MM.1S (cell line): ENCODE measurements around the gene PPP6R2.

Source experiments
- DNase-seq: peaks from one replicate; pipeline ENCODE4 v3.0.0-alpha.2; 2015
- H2AFZ ChIP-seq: fragments of 300-600 bp; sonication (generic); 2 replicates; pipeline ENCODE4 v1.6.0; 2016; ENCODE audit warnings: antibody characterized with exemption, low read length
- H3F3A ChIP-seq: fragments of 300-600 bp; sonication (generic); 2 replicates; pipeline ENCODE4 v1.6.1; 2016; ENCODE audit warnings: mild to moderate bottlenecking, antibody characterized with exemption, low read length, moderate library complexity, mixed read lengths; ENCODE audit not compliant: insufficient read depth
- H3K27ac ChIP-seq: fragments of 300-600 bp; sonication (generic); 2 replicates; pipeline ENCODE4 v1.5.1; 2016; ENCODE audit warnings: mild to moderate bottlenecking, low read length
- H3K27me3 ChIP-seq: fragments of 300-600 bp; sonication (generic); replicated peaks from 2 replicates; pipeline ENCODE4 v1.6.0; 2016; ENCODE audit warnings: low read length; ENCODE audit not compliant: insufficient read depth
- H3K36me3 ChIP-seq: fragments of 300-600 bp; sonication (generic); replicated peaks from 2 replicates; pipeline ENCODE4 v1.6.1; 2016; ENCODE audit warnings: mild to moderate bottlenecking, low read length, mixed read lengths; ENCODE audit not compliant: insufficient read depth
- H3K4me1 ChIP-seq: fragments of 300-600 bp; sonication (generic); 2 replicates; pipeline ENCODE4 v1.6.1; 2016; ENCODE audit warnings: low read length, mixed read lengths
- H3K4me2 ChIP-seq: fragments of 300-600 bp; sonication (generic); 2 replicates; pipeline ENCODE4 v1.6.0; 2016; ENCODE audit warnings: low read depth, low read length
- H3K4me3 ChIP-seq: fragments of 300-600 bp; sonication (generic); 2 replicates; pipeline ENCODE4 v1.5.1; 2016; ENCODE audit warnings: low read length, mixed read lengths
- H3K79me2 ChIP-seq: fragments of 300-600 bp; sonication (generic); 2 replicates; pipeline ENCODE4 v1.6.1; 2016; ENCODE audit warnings: mixed run types, low read length, mixed read lengths
- H3K9ac ChIP-seq: fragments of 300-600 bp; sonication (generic); 2 replicates; pipeline ENCODE4 v1.6.1; 2016; ENCODE audit warnings: low read length, mixed read lengths
- H3K9me2 ChIP-seq: fragments of 300-600 bp; sonication (generic); replicated peaks from 2 replicates; pipeline ENCODE4 v1.6.1; 2016; ENCODE audit warnings: mild to moderate bottlenecking, low read length, mixed read lengths; ENCODE audit not compliant: insufficient read depth
- H3K9me3 ChIP-seq: fragments of 300-600 bp; sonication (generic); replicated peaks from 2 replicates; pipeline ENCODE4 v1.6.1; 2016; ENCODE audit warnings: mild to moderate bottlenecking, low read length, mixed read lengths; ENCODE audit not compliant: insufficient read depth
- H4K20me1 ChIP-seq: fragments of 300-600 bp; sonication (generic); 2 replicates; pipeline ENCODE4 v1.6.1; 2016; ENCODE audit warnings: mild to moderate bottlenecking, low read length, moderate library complexity, mixed read lengths; ENCODE audit not compliant: insufficient read depth
- CTCF ChIP-seq: fragments of 300-600 bp; sonication (generic); IDR thresholded peaks from 2 replicates; pipeline ENCODE4 v1.5.1; 2016; ENCODE audit warnings: antibody characterized with exemption, low read length, mixed read lengths
- EZH2 ChIP-seq: fragments of 300-600 bp; sonication (generic); optimal IDR thresholded peaks from 2 replicates; pipeline ENCODE3; 2017; ENCODE audit warnings: low read depth, mild to moderate bottlenecking, antibody characterized with exemption, low read length, mixed read lengths
- EZH2phosphoT487 ChIP-seq: fragments of 300-600 bp; sonication (generic); IDR thresholded peaks from 2 replicates; pipeline ENCODE4 v1.6.1; 2018; ENCODE audit warnings: antibody characterized with exemption, low read length

The PPP6R2 gene

GRCh38 chr22:50486561-50487289 is 143.6 kb downstream of the PPP6R2 start, which contains the start of gene MIOX:
Gene MIOX, plus strand, starts transcription at chr22:50486859. Its CDS starts 39 bp downstream, at chr22:50486898.
- TF ChIP-seq EZH2phosphoT487 (no peak), CTCF (no peak), EZH2 (no peak)
- Histone ChIP-seq H3K36me3 (no peaks in the 10 kb centered on the region), H3K27ac (no peak within 1 kb of the TSS), H3K9me3 (no peaks in the 10 kb centered on the region), H4K20me1 (no peaks in the 10 kb centered on the region), H3K4me3 (no peak within 1 kb of the TSS), H3K9me2 (no peaks in the 10 kb centered on the region), H3K9ac (no peak within 1 kb of the TSS), H3F3A (no peaks in the 10 kb centered on the region), H3K27me3 (no peaks in the 10 kb centered on the region), H3K79me2 (no peaks in the 10 kb centered on the region), H3K4me1 (no peaks in the 10 kb centered on the region), H2AFZ (no peak within 1 kb of the TSS), H3K4me2 (0 out of 2 replicates have a peak within 1 kb of the TSS, but pooled peaks have one; percentile 0)
- DNase-seq: no peak

DNA sequence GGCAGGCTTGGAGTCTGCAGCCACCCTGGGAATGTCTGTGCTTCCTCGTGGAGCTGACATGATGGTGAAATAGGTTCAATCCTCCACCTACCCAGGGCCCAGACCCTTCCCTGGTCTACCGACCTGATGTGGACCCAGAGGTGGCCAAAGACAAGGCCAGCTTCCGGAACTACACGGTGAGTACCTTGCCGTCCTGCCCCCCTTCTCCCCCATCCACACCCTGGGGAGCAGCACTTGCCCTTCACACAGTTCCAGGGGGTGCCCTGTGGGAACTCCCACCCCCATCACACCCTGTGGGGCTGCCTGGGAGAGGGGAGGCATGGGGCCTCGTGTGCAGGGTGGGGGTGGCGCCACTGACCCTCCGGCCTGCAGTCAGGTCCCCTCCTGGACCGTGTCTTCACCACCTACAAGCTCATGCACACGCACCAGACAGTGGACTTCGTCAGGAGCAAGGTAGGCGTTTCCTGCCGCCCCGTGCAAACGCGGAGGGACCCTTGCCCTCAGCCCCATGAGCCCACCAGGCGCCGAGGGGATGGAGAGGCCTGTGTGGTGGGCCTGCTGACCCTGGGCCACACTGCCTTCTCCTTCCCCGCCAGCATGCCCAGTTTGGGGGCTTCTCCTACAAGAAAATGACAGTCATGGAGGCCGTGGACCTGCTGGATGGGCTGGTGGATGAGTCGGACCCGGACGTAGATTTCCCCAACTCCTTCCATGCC is 144.3 kb downstream of the PPP6R2 start:
- no peak for DNase-seq
- 0 out of 2 replicates have a peak overlapping the region, but pooled peaks have one; percentile 0 for H3K4me2 ChIP-seq
- no peaks in the 10 kb centered on the region for H3F3A ChIP-seq
- no peak for TF ChIP-seq EZH2
- TF ChIP-seq CTCF: no peak
- no peak for TF ChIP-seq EZH2phosphoT487
- H2AFZ ChIP-seq: no peak overlapping the region
- no peaks in the 10 kb centered on the region for H3K79me2 ChIP-seq
- H3K36me3 ChIP-seq: no peaks in the 10 kb centered on the region
- H3K27ac ChIP-seq: no peak overlapping the region
- no peaks in the 10 kb centered on the region for H3K9me2 ChIP-seq
- H3K4me3 ChIP-seq: no peak overlapping the region
- H3K9me3 ChIP-seq: no peaks in the 10 kb centered on the region
- no peaks in the 10 kb centered on the region for H3K27me3 ChIP-seq
- no peak overlapping the region for H3K9ac ChIP-seq
- no peaks in the 10 kb centered on the region for H4K20me1 ChIP-seq
- H3K4me1 ChIP-seq: no peaks in the 10 kb centered on the region

- H4K20me1 ChIP-seq: no peaks in the 10 kb centered on the region
- no peak overlapping the region for H3K27ac ChIP-seq
- no peaks in the 10 kb centered on the region for H3K9me3 ChIP-seq
- no peaks in the 10 kb centered on the region for H3K4me1 ChIP-seq
- H3K79me2 ChIP-seq: no peaks in the 10 kb centered on the region
- no peaks in the 10 kb centered on the region for H3F3A ChIP-seq
- no peak overlapping the region for H3K4me3 ChIP-seq
- no peaks in the 10 kb centered on the region for H3K9me2 ChIP-seq
- H3K9ac ChIP-seq: no peak overlapping the region
- no peaks in the 10 kb centered on the region for H3K36me3 ChIP-seq
- H3K4me2 ChIP-seq: no peak overlapping the region
- no peak for DNase-seq
- no peak overlapping the region for H2AFZ ChIP-seq
- H3K27me3 ChIP-seq: no peaks in the 10 kb centered on the region
- TF ChIP-seq CTCF: no peak
- TF ChIP-seq EZH2phosphoT487: no peak
- TF ChIP-seq EZH2: no peak
These were observed 145.0 kb downstream of the PPP6R2 start for GRCh38 chr22:50488006-50488677.
